DND-41 (cell line): ENCODE measurements around the gene CALML3.

Experiments
- CTCF ChIP-seq: IDR thresholded peaks from 2 replicates; pipeline ENCODE4 v1.5.1; 2012; ENCODE audit warnings: borderline replicate concordance, low read length, moderate library complexity, mild to moderate bottlenecking; ENCODE audit not compliant: poor library complexity, severe bottlenecking; ENCODE audit errors: extremely low read depth
- EZH2 ChIP-seq: IDR thresholded peaks from 3 replicates; pipeline ENCODE4 v1.6.1; 2012; ENCODE audit warnings: borderline replicate concordance, low read depth, mild to moderate bottlenecking, moderate library complexity, low read length, inconsistent platforms; ENCODE audit not compliant: severe bottlenecking

GRCh38 chr10:5533098-5533731 lies 8.5 kb downstream of the CALML3 start:
- no peak for TF ChIP-seq CTCF
- no peak for TF ChIP-seq EZH2
